Stimulated activated naive CD8-positive, alpha-beta T cell treated with anti-CD3 and anti-CD28 coated beads, Interleukin-15, Interleukin-2, amounts not matched to agents 100 ng/mL and 50 ng/mL, for 24 hours (primary cell): ENCODE data around the gene KCND3.
A peak's percentile ranks its signal among the peaks of the same experiment; 100 is the strongest.

Experiments used
- H3K27ac Mint-ChIP-seq: one replicate; pipeline ENCODE4 v1.8.0; 2021; ENCODE audit warnings: mild to moderate bottlenecking, mixed read lengths
- H3K27me3 Mint-ChIP-seq: one replicate; pipeline ENCODE4 v1.8.0; 2021; ENCODE audit warnings: mixed read lengths
- H3K36me3 Mint-ChIP-seq: one replicate; pipeline ENCODE4 v1.8.0; 2021; ENCODE audit warnings: low read depth, mixed read lengths
- H3K4me1 Mint-ChIP-seq: one replicate; pipeline ENCODE4 v1.8.0; 2021; ENCODE audit warnings: low read depth, mixed read lengths
- H3K4me3 Mint-ChIP-seq: one replicate; pipeline ENCODE4 v1.8.0; 2021; ENCODE audit warnings: mild to moderate bottlenecking, mixed read lengths
- H3K9me3 Mint-ChIP-seq: one replicate; pipeline ENCODE4 v1.8.0; 2021; ENCODE audit warnings: mixed read lengths

KCND3 gene

GRCh38 chr1:111989531-111990025 is at the start of gene KCND3:
Gene KCND3 (minus strand): TSS chr1:111989668.
- Mint-ChIP-seq H3K36me3 (no peaks in the 10 kb centered on the region), H3K9me3 (no peaks in the 10 kb centered on the region), H3K4me1 (peaks cover 8% of the 10 kb centered on the region), H3K27ac (no peak within 1 kb of the TSS), H3K4me3 (peak within 1 kb of the TSS; percentile 54), H3K27me3 (peaks cover 77% of the 10 kb centered on the region)

- peaks cover 11% of the 10 kb centered on the region for H3K27me3 Mint-ChIP-seq
- no peaks in the 10 kb centered on the region for H3K4me1 Mint-ChIP-seq
- no peaks in the 10 kb centered on the region for H3K36me3 Mint-ChIP-seq
- H3K4me3 Mint-ChIP-seq = no peak overlapping the region
- no peaks in the 10 kb centered on the region for H3K9me3 Mint-ChIP-seq
- no peak overlapping the region for H3K27ac Mint-ChIP-seq
Measured at GRCh38 chr1:112034277-112034676, 44.8 kb upstream of the KCND3 start.

GRCh38 chr1:112033439-112034120 is 44.1 kb upstream of the KCND3 start:
- Mint-ChIP-seq H3K36me3 (no peaks in the 10 kb centered on the region), H3K27me3 (peaks cover 11% of the 10 kb centered on the region), H3K4me1 (no peaks in the 10 kb centered on the region), H3K9me3 (no peaks in the 10 kb centered on the region), H3K4me3 (no peak overlapping the region), H3K27ac (no peak overlapping the region)

GRCh38 chr1:112030157-112030556 is 40.7 kb upstream of the KCND3 start:
- Mint-ChIP-seq H3K9me3 (no peaks in the 10 kb centered on the region), H3K4me1 (no peaks in the 10 kb centered on the region), H3K27me3 (no peaks in the 10 kb centered on the region), H3K4me3 (no peak overlapping the region), H3K27ac (no peak overlapping the region), H3K36me3 (no peaks in the 10 kb centered on the region)

GRCh38 chr1:112027696-112028095 is 38.2 kb upstream of the KCND3 start:
- H3K9me3 Mint-ChIP-seq = no peaks in the 10 kb centered on the region
- H3K4me3 Mint-ChIP-seq = no peak overlapping the region
- H3K27me3 Mint-ChIP-seq = no peaks in the 10 kb centered on the region
- no peaks in the 10 kb centered on the region for H3K36me3 Mint-ChIP-seq
- H3K4me1 Mint-ChIP-seq = no peaks in the 10 kb centered on the region
- H3K27ac Mint-ChIP-seq = no peak overlapping the region

GRCh38 chr1:112026501-112026900 is 37.0 kb upstream of the KCND3 start:
- no peaks in the 10 kb centered on the region for H3K9me3 Mint-ChIP-seq
- no peak overlapping the region for H3K4me3 Mint-ChIP-seq
- H3K27ac Mint-ChIP-seq = no peak overlapping the region
- H3K36me3 Mint-ChIP-seq = no peaks in the 10 kb centered on the region
- no peaks in the 10 kb centered on the region for H3K27me3 Mint-ChIP-seq
- H3K4me1 Mint-ChIP-seq = no peaks in the 10 kb centered on the region

GRCh38 chr1:112026016-112026415 is 36.5 kb upstream of the KCND3 start:
- Mint-ChIP-seq H3K4me3 (no peak overlapping the region), H3K4me1 (no peaks in the 10 kb centered on the region), H3K9me3 (no peaks in the 10 kb centered on the region), H3K36me3 (no peaks in the 10 kb centered on the region), H3K27ac (no peak overlapping the region), H3K27me3 (no peaks in the 10 kb centered on the region)

- H3K9me3 Mint-ChIP-seq = no peaks in the 10 kb centered on the region
- H3K4me1 Mint-ChIP-seq = no peaks in the 10 kb centered on the region
- H3K27ac Mint-ChIP-seq = no peak overlapping the region
- no peak overlapping the region for H3K4me3 Mint-ChIP-seq
- peaks cover 2% of the 10 kb centered on the region for H3K27me3 Mint-ChIP-seq
- H3K36me3 Mint-ChIP-seq = no peaks in the 10 kb centered on the region
Measured at GRCh38 chr1:112021263-112021662, 31.8 kb upstream of the KCND3 start.

- H3K36me3 Mint-ChIP-seq = no peaks in the 10 kb centered on the region
- no peak overlapping the region for H3K27ac Mint-ChIP-seq
- H3K9me3 Mint-ChIP-seq = no peaks in the 10 kb centered on the region
- H3K4me3 Mint-ChIP-seq = no peak overlapping the region
- peaks cover 6% of the 10 kb centered on the region for H3K27me3 Mint-ChIP-seq
- H3K4me1 Mint-ChIP-seq = no peaks in the 10 kb centered on the region
Measured at GRCh38 chr1:112017183-112017582, 27.7 kb upstream of the KCND3 start.

- Mint-ChIP-seq H3K9me3 (no peaks in the 10 kb centered on the region), H3K4me1 (no peaks in the 10 kb centered on the region), H3K27me3 (peaks cover 6% of the 10 kb centered on the region), H3K36me3 (no peaks in the 10 kb centered on the region), H3K27ac (no peak overlapping the region), H3K4me3 (no peak overlapping the region)
Measured at GRCh38 chr1:112012823-112013222, 23.4 kb upstream of the KCND3 start.

- peaks cover 4% of the 10 kb centered on the region for H3K27me3 Mint-ChIP-seq
- no peaks in the 10 kb centered on the region for H3K36me3 Mint-ChIP-seq
Measured at GRCh38 chr1:112011202-112011601, 21.7 kb upstream of the KCND3 start.

GRCh38 chr1:112007169-112007568 is 17.7 kb upstream of the KCND3 start:
- Mint-ChIP-seq H3K9me3 (no peaks in the 10 kb centered on the region), H3K27me3 (peaks cover 6% of the 10 kb centered on the region), H3K36me3 (no peaks in the 10 kb centered on the region), H3K4me1 (no peaks in the 10 kb centered on the region), H3K4me3 (no peak overlapping the region), H3K27ac (no peak overlapping the region)

More at GRCh38 chr1:112011202-112011601, 21.7 kb upstream of the KCND3 start:
- Mint-ChIP-seq H3K9me3 (no peaks in the 10 kb centered on the region), H3K4me3 (no peak overlapping the region), H3K27ac (no peak overlapping the region), H3K4me1 (no peaks in the 10 kb centered on the region)

GRCh38 chr1:112006416-112007025 is 17.1 kb upstream of the KCND3 start:
- peaks cover 6% of the 10 kb centered on the region for H3K27me3 Mint-ChIP-seq
- H3K36me3 Mint-ChIP-seq = no peaks in the 10 kb centered on the region
- H3K9me3 Mint-ChIP-seq = no peaks in the 10 kb centered on the region
- H3K4me3 Mint-ChIP-seq = no peak overlapping the region
- H3K4me1 Mint-ChIP-seq = no peaks in the 10 kb centered on the region
- no peak overlapping the region for H3K27ac Mint-ChIP-seq

- Mint-ChIP-seq H3K27me3 (peaks cover 15% of the 10 kb centered on the region), H3K4me3 (no peak overlapping the region), H3K36me3 (no peaks in the 10 kb centered on the region), H3K9me3 (no peaks in the 10 kb centered on the region), H3K27ac (no peak overlapping the region), H3K4me1 (no peaks in the 10 kb centered on the region)
Measured at GRCh38 chr1:112004076-112004475, 14.6 kb upstream of the KCND3 start.

- H3K4me1 Mint-ChIP-seq = no peaks in the 10 kb centered on the region
- H3K27me3 Mint-ChIP-seq = peaks cover 15% of the 10 kb centered on the region
- H3K9me3 Mint-ChIP-seq = no peaks in the 10 kb centered on the region
- no peak overlapping the region for H3K4me3 Mint-ChIP-seq
- H3K27ac Mint-ChIP-seq = no peak overlapping the region
- H3K36me3 Mint-ChIP-seq = no peaks in the 10 kb centered on the region
Measured at GRCh38 chr1:112002514-112002913, 13.0 kb upstream of the KCND3 start.

GRCh38 chr1:112001436-112001835 is 12.0 kb upstream of the KCND3 start:
- Mint-ChIP-seq H3K27ac (no peak overlapping the region), H3K9me3 (no peaks in the 10 kb centered on the region), H3K4me3 (no peak overlapping the region), H3K4me1 (no peaks in the 10 kb centered on the region), H3K27me3 (peaks cover 15% of the 10 kb centered on the region), H3K36me3 (no peaks in the 10 kb centered on the region)
